ENCODE results near the gene KYAT1. TPM values are rescaled to one million over a fixed set of nuclear protein-coding genes. Genes with fewer than 3 reads are reported as not detected.

Gene KYAT1
- total and polyA plus RNA-seq, 2 of the 13 experiments (the other 11 are each of a cell fraction or from before 2014, with no cell fraction given), result 9.2 to 46.5 TPM

DNA sequence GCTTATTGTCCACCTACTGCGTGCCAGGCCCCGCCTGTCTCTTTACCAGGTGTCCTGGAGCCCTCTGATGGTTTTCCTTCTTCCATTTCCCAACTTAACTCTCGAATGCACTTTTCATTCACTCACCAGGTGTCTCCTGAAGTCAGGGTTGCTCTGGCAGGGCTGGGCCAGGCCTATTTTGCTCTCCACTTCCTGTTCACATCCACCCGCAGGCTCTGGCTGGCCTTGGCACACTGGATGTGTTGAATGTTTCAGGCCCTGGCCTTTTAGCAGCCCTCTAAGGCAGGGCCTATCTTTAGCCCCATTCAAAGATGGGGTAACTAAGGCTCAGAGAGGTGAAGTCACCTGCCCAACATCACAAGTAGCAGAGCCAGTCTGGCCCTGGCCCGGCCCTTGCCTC lies 16.6 kb upstream of the KYAT1 start:
- DNase-seq (ENCODE audit: low spot score), result no peak
- Histone ChIP-seq H2AFZ (ENCODE audit: low read length) (no peak overlapping the region), H3K4me3 (replicated peaks in 1 of 3; ENCODE audit: insufficient read depth in 1 of 3, low read depth in 2 of 3, low read length in 3 of 3) (no peak overlapping the region), H3K79me2 (ENCODE audit: insufficient read depth, low read length) (peaks cover 2% of the 10 kb centered on the region), H3K4me2 (ENCODE audit: low read depth, low read length) (no peak overlapping the region), H3K36me3 (replicated peaks in 1 of 2; ENCODE audit: control insufficient read depth in 1 of 2, insufficient read depth in 2 of 2, low read length in 2 of 2) (peaks cover 8 to 38% of the 10 kb centered on the region in 2 experiments; a peak in 4 of 5 replicates), H3K4me1 (ENCODE audit: insufficient read depth, low read length) (peaks cover 8% of the 10 kb centered on the region; the same call in 1 of the 2 replicates), H3K9ac (ENCODE audit: insufficient read depth, low read depth, low read length) (no peak overlapping the region), H4K20me1 (ENCODE audit: insufficient read depth, low read length) (no peaks in the 10 kb centered on the region), H3K27me3 (ENCODE audit: control insufficient read depth in 1 of 2, insufficient read depth in 2 of 2, low read length in 2 of 2) (no peaks in the 10 kb centered on the region), H3K9me3 (ENCODE audit: low read length) (no peaks in the 10 kb centered on the region), H3K27ac (ENCODE audit: extremely low read length, insufficient read depth, low read length) (no peak overlapping the region)
- intact Hi-C loops (cut with micrococcal nuclease; ENCODE audit: unreplicated experiment), result no loop called here
- CTCF ChIA-PET (ENCODE audit: low intra/inter-chr PET ratio, low total read pairs), result no interaction called here
- in situ Hi-C loops (cut with HindIII; ENCODE audit: extremely low pct_ligation_motif_present, low pct_unique_long_range_greater_than_20kb), result no loop called here
- POLR2A ChIA-PET, result interaction anchor here (1.0 kb wide), 1 partner anchor 18 kb away, joined by 3 read pairs; no protein-coding TSS in a partner anchor
- no peak for FAIRE-seq
- BruUV-seq (replicated peaks), result no TSS peak
- no peak for ATAC-seq
- WGBS (ENCODE audit: low lambda C conversion rate), result 99% methylated on average over 4 of the region's 5 CpGs
- TF ChIP-seq ZNF687 (CRISPR knock-in tag; IDR thresholded peaks at IDR 0.05), result peak; percentile 31; the same call in 1 of the 2 replicates
- TF ChIP-seq TGIF2 (CRISPR knock-in tag; IDR thresholded peaks at IDR 0.05), result no peak
- TF ChIP-seq ZNF34 (CRISPR knock-in tag; IDR thresholded peaks at IDR 0.05; ENCODE audit: borderline replicate concordance), result no peak

GRCh38 chr9:128895556-128895955 lies 13.8 kb upstream of the KYAT1 start:
- no peak overlapping the region for H3K27ac ChIP-seq (ENCODE audit: extremely low read length, insufficient read depth, low read length)
- no TSS peak for BruUV-seq (replicated peaks)
- H3K79me2 ChIP-seq (ENCODE audit: insufficient read depth, low read length), result peaks cover 4% of the 10 kb centered on the region
- ChIA-PET POLR2A (no interaction called here), CTCF (ENCODE audit: low intra/inter-chr PET ratio, low total read pairs) (no interaction called here)
- in situ Hi-C loops (cut with HindIII; ENCODE audit: extremely low pct_ligation_motif_present, low pct_unique_long_range_greater_than_20kb) (no loop called here), intact Hi-C loops (cut with micrococcal nuclease; ENCODE audit: unreplicated experiment) (no loop called here)
- peaks cover 17 to 63% of the 10 kb centered on the region in 2 experiments; a peak in 4 of 5 replicates for H3K36me3 ChIP-seq (replicated peaks in 1 of 2; ENCODE audit: control insufficient read depth in 1 of 2, insufficient read depth in 2 of 2, low read length in 2 of 2)
- no peak overlapping the region for H3K4me3 ChIP-seq (replicated peaks in 1 of 3; ENCODE audit: insufficient read depth in 1 of 3, low read depth in 2 of 3, low read length in 3 of 3)
- no peak overlapping the region for H3K9ac ChIP-seq (ENCODE audit: insufficient read depth, low read depth, low read length)
- DNase-seq (ENCODE audit: low spot score) (no peak), FAIRE-seq (no peak), ATAC-seq (no peak)
- 96% methylated on average over 3 of the region's 4 CpGs for WGBS (ENCODE audit: low lambda C conversion rate)
- H3K9me3 ChIP-seq (ENCODE audit: low read length), result no peaks in the 10 kb centered on the region
- H3K27me3 ChIP-seq (ENCODE audit: control insufficient read depth in 1 of 2, insufficient read depth in 2 of 2, low read length in 2 of 2), result no peaks in the 10 kb centered on the region
- no peaks in the 10 kb centered on the region for H4K20me1 ChIP-seq (ENCODE audit: insufficient read depth, low read length)
- no peak overlapping the region for H3K4me2 ChIP-seq (ENCODE audit: low read depth, low read length)
- no peak overlapping the region for H2AFZ ChIP-seq (ENCODE audit: low read length)
- peaks cover 8% of the 10 kb centered on the region; the same call in 1 of the 2 replicates for H3K4me1 ChIP-seq (ENCODE audit: insufficient read depth, low read length)
- TF ChIP-seq ZNF747 (CRISPR knock-in tag; IDR thresholded peaks at IDR 0.05; ENCODE audit: borderline replicate concordance) (no peak), MXI1 (IDR thresholded peaks at IDR 0.05; ENCODE audit: borderline replicate concordance, low read depth, low read length) (no peak), KLF9 (CRISPR knock-in tag; IDR thresholded peaks at IDR 0.05; ENCODE audit: low read depth) (no peak), THYN1 (CRISPR knock-in tag; IDR thresholded peaks at IDR 0.05; ENCODE audit: borderline replicate concordance, low read depth) (no peak), ZNF446 (CRISPR knock-in tag; IDR thresholded peaks at IDR 0.05) (no peak), ZFP1 (CRISPR knock-in tag; IDR thresholded peaks at IDR 0.05) (no peak), RCOR2 (CRISPR knock-in tag; IDR thresholded peaks at IDR 0.05) (no peak)
- TF ChIP-seq, protein P1, sequence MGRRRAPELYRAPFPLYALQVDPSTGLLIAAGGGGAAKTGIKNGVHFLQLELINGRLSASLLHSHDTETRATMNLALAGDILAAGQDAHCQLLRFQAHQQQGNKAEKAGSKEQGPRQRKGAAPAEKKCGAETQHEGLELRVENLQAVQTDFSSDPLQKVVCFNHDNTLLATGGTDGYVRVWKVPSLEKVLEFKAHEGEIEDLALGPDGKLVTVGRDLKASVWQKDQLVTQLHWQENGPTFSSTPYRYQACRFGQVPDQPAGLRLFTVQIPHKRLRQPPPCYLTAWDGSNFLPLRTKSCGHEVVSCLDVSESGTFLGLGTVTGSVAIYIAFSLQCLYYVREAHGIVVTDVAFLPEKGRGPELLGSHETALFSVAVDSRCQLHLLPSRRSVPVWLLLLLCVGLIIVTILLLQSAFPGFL (CRISPR knock-in tag; IDR thresholded peaks at IDR 0.05), result no peak
- TF ChIP-seq, protein P2, sequence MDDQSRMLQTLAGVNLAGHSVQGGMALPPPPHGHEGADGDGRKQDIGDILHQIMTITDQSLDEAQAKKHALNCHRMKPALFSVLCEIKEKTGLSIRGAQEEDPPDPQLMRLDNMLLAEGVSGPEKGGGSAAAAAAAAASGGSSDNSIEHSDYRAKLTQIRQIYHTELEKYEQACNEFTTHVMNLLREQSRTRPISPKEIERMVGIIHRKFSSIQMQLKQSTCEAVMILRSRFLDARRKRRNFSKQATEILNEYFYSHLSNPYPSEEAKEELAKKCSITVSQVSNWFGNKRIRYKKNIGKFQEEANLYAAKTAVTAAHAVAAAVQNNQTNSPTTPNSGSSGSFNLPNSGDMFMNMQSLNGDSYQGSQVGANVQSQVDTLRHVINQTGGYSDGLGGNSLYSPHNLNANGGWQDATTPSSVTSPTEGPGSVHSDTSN (CRISPR knock-in tag; IDR thresholded peaks at IDR 0.05; ENCODE audit: borderline replicate concordance), result no peak
